ENCODE measurements around the gene TRIM65. TPM values are rescaled to one million over a fixed set of nuclear protein-coding genes. Genes with fewer than 3 reads are reported as not detected.

TRIM65 gene
- total and polyA plus RNA-seq, 2 of the 13 experiments (the other 11 are each of a cell fraction or from before 2014, with no cell fraction given), result 10.3 to 22.4 TPM

DNA sequence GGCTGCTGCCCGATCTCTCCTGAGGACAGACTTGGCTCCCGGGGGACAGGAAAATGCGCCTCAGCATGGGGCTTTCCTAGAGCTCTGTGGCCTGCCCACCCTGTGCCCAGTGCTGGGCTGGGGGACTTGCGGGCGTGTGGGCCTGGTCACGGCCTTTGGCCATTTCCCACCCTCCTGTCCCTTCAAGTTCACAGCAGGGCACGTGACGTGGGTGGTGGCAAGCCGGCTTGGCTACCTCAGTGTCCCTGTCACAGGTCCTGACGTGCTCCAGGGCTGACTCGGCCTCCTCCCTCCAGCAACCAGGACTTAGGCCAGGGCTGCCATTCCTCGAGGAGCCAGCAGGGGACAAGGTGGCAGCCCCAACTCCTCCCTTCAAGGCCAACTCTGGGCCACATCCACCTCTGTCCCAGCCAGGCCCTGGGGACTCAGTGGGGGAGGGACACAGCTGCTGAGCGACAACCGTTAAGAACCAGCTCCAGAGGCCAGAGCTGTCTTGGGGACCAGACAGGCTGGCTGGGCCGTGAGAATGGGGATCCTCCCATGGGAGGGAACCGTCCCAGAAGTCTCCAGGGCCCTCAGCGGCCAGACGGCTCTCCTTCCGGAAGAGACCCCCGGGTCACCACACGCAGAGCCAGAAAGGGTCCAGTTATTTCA is 51.6 kb downstream of the TRIM65 start (continued):
- TF ChIP-seq KLF16 (CRISPR knock-in tag; IDR thresholded peaks at IDR 0.05), result peak in 1 of 2 experiments; percentile 33; a peak in 1 of 4 replicates
- TF ChIP-seq, protein P1, sequence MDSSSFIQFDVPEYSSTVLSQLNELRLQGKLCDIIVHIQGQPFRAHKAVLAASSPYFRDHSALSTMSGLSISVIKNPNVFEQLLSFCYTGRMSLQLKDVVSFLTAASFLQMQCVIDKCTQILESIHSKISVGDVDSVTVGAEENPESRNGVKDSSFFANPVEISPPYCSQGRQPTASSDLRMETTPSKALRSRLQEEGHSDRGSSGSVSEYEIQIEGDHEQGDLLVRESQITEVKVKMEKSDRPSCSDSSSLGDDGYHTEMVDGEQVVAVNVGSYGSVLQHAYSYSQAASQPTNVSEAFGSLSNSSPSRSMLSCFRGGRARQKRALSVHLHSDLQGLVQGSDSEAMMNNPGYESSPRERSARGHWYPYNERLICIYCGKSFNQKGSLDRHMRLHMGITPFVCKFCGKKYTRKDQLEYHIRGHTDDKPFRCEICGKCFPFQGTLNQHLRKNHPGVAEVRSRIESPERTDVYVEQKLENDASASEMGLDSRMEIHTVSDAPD (CRISPR knock-in tag; IDR thresholded peaks at IDR 0.05), result no peak
- TF ChIP-seq PCBP2 (optimal IDR thresholded peaks at IDR 0.05; ENCODE audit: low read depth, low read length, poor library complexity, severe bottlenecking), result no peak
- TF ChIP-seq NCOA2 (CRISPR knock-in tag; IDR thresholded peaks at IDR 0.05), result peak; percentile 49
- no peak; the same call in 1 of the 2 replicates for TF ChIP-seq KDM5B (CRISPR knock-in tag; IDR thresholded peaks at IDR 0.05; ENCODE audit: borderline replicate concordance)
- no peak for TF ChIP-seq ZNF619 (CRISPR knock-in tag; IDR thresholded peaks at IDR 0.05)
- no peak for TF ChIP-seq ZNF598 (CRISPR knock-in tag; IDR thresholded peaks at IDR 0.05; ENCODE audit: borderline replicate concordance)
- TF ChIP-seq ARID2 (CRISPR knock-in tag; IDR thresholded peaks at IDR 0.05; ENCODE audit: borderline replicate concordance), result 0 out of 2 replicates have a peak, but pooled peaks have one; percentile 77
- no peak for TF ChIP-seq ZFP90 (CRISPR knock-in tag; IDR thresholded peaks at IDR 0.05; ENCODE audit: borderline replicate concordance)
- TF ChIP-seq ZNF343 (CRISPR knock-in tag; IDR thresholded peaks at IDR 0.05), result no peak
- TF ChIP-seq ZNF263 (CRISPR knock-in tag; IDR thresholded peaks at IDR 0.05), result peak; percentile 99
- peak; percentile 80; the same call in 1 of the 2 replicates for TF ChIP-seq SALL2 (CRISPR knock-in tag; IDR thresholded peaks at IDR 0.05)
- TF ChIP-seq, protein P2, sequence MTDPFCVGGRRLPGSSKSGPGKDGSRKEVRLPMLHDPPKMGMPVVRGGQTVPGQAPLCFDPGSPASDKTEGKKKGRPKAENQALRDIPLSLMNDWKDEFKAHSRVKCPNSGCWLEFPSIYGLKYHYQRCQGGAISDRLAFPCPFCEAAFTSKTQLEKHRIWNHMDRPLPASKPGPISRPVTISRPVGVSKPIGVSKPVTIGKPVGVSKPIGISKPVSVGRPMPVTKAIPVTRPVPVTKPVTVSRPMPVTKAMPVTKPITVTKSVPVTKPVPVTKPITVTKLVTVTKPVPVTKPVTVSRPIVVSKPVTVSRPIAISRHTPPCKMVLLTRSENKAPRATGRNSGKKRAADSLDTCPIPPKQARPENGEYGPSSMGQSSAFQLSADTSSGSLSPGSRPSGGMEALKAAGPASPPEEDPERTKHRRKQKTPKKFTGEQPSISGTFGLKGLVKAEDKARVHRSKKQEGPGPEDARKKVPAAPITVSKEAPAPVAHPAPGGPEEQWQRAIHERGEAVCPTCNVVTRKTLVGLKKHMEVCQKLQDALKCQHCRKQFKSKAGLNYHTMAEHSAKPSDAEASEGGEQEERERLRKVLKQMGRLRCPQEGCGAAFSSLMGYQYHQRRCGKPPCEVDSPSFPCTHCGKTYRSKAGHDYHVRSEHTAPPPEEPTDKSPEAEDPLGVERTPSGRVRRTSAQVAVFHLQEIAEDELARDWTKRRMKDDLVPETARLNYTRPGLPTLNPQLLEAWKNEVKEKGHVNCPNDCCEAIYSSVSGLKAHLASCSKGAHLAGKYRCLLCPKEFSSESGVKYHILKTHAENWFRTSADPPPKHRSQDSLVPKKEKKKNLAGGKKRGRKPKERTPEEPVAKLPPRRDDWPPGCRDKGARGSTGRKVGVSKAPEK (CRISPR knock-in tag; IDR thresholded peaks at IDR 0.05; ENCODE audit: borderline replicate concordance), result peak; percentile 50; the same call in 1 of the 2 replicates
- no peak for TF ChIP-seq HOXA9 (CRISPR knock-in tag; IDR thresholded peaks at IDR 0.05; ENCODE audit: borderline replicate concordance)
- TF ChIP-seq PHF21A (CRISPR knock-in tag; IDR thresholded peaks at IDR 0.05), result peak; percentile 81; the same call in 1 of the 2 replicates
- peak; percentile 57; the same call in 1 of the 2 replicates for TF ChIP-seq BCL6 (CRISPR knock-in tag; IDR thresholded peaks at IDR 0.05)
- TF ChIP-seq ZMYM3 (CRISPR knock-in tag; IDR thresholded peaks at IDR 0.05), result peak; percentile 84
- no peak for TF ChIP-seq GFI1 (CRISPR knock-in tag; IDR thresholded peaks at IDR 0.05; ENCODE audit: borderline replicate concordance)
- TF ChIP-seq ZNF883 (CRISPR knock-in tag; IDR thresholded peaks at IDR 0.05; ENCODE audit: not compliant biosample characterization), result no peak
- TF ChIP-seq, protein P3, sequence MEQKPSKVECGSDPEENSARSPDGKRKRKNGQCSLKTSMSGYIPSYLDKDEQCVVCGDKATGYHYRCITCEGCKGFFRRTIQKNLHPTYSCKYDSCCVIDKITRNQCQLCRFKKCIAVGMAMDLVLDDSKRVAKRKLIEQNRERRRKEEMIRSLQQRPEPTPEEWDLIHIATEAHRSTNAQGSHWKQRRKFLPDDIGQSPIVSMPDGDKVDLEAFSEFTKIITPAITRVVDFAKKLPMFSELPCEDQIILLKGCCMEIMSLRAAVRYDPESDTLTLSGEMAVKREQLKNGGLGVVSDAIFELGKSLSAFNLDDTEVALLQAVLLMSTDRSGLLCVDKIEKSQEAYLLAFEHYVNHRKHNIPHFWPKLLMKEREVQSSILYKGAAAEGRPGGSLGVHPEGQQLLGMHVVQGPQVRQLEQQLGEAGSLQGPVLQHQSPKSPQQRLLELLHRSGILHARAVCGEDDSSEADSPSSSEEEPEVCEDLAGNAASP (CRISPR knock-in tag; IDR thresholded peaks at IDR 0.05; ENCODE audit: borderline replicate concordance), result 0 out of 2 replicates have a peak, but pooled peaks have one; percentile 7
- TF ChIP-seq, protein P4, sequence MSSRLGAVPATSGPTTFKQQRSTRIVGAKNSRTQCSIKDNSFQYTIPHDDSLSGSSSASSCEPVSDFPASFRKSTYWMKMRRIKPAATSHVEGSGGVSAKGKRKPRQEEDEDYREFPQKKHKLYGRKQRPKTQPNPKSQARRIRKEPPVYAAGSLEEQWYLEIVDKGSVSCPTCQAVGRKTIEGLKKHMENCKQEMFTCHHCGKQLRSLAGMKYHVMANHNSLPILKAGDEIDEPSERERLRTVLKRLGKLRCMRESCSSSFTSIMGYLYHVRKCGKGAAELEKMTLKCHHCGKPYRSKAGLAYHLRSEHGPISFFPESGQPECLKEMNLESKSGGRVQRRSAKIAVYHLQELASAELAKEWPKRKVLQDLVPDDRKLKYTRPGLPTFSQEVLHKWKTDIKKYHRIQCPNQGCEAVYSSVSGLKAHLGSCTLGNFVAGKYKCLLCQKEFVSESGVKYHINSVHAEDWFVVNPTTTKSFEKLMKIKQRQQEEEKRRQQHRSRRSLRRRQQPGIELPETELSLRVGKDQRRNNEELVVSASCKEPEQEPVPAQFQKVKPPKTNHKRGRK (CRISPR knock-in tag; IDR thresholded peaks at IDR 0.05), result no peak
- TF ChIP-seq NFATC3 (CRISPR knock-in tag; IDR thresholded peaks at IDR 0.05), result no peak

All from HepG2 (cell line).